ENCODE results near the gene C11orf16. TPM values are rescaled to one million over a fixed set of nuclear protein-coding genes. Genes with fewer than 3 reads are reported as not detected.
A peak's percentile ranks its signal among the peaks of the same experiment; 100 is the strongest.

C11orf16 gene
- total and polyA plus RNA-seq, 2 of the 8 experiments (the other 6 are each of a cell fraction or from before 2014, with no cell fraction given) = 0.08 TPM; not detected in 1

DNA sequence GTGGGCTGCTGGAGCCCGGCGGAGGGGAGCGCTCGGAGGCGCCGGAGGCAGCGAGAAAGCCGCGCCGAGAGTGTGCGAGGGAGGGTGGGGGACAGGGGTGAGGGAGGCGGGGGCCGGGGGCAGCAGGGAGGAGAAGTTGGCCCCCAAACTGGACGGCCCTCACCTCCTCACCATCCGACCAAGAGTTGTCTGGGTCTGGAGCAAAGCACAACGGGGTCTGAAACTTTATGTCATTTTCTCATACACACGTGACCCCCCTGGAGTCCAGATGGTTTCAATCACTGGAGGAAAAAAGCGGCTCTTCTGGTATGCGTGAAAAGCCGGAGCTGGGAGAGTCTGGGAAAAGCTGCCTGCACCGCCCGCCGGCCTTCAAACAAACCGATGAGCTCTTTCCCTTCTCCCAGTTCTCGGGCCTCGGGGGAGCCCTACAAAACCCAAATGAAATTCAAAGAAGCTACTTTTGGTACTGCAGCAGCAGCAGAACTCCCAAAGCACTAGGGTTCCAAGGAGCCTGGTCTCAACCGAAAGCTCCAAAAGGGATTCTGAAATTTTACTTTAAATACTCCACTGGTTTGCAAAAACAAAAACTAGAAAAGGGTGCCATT is 61.5 kb downstream of the C11orf16 start:
- Histone ChIP-seq H3K9ac (replicated peaks in 1 of 4; ENCODE audit: extremely low read depth in 1 of 4, low read depth in 3 of 4, low read length in 3 of 4) (peak overlapping the region in 3 of 4 experiments; percentile 48 to 70 (median 55); a peak in 3 of 7 replicates), H2BK15ac (ENCODE audit: low read length) (no peak overlapping the region), H3K4me2 (ENCODE audit: insufficient read depth in 1 of 2, low read depth in 2 of 2, low read length in 2 of 2) (peak overlapping the region; percentile 67 to 82), H3K36me3 (ENCODE audit: control insufficient read depth in 2 of 4, insufficient read depth in 4 of 4, low read length in 3 of 4) (no peaks in the 10 kb centered on the region), H3K27ac (ENCODE audit: low read depth, low read length) (no peak overlapping the region), H3K23ac (ENCODE audit: insufficient read length) (no peak overlapping the region), H2BK5ac (ENCODE audit: low read depth, low read length) (no peak overlapping the region), H3K27me3 (replicated peaks in 1 of 4; ENCODE audit: control insufficient read depth in 3 of 4, extremely low read depth in 1 of 4, insufficient read depth in 3 of 4, low read length in 3 of 4) (no peaks in the 10 kb centered on the region), H4K91ac (replicated peaks; ENCODE audit: insufficient read length, low read length) (no peak overlapping the region), H3K56ac (replicated peaks; ENCODE audit: insufficient read length, low read depth, low read length) (no peak overlapping the region), H3K4me1 (replicated peaks in 1 of 4; ENCODE audit: control insufficient read depth in 3 of 4, insufficient read depth in 4 of 4, low read length in 3 of 4) (peaks cover 0 to 7% (median 0%) of the 10 kb centered on the region in 4 experiments; a peak in 3 of 7 replicates), H3K4ac (replicated peaks; ENCODE audit: insufficient read length, low read depth, low read length) (no peak overlapping the region), H3K18ac (ENCODE audit: extremely low read depth, low read length) (peak overlapping the region; percentile 48; the same call in 1 of the 2 replicates), H3K4me3 (ENCODE audit: extremely low read depth in 1 of 4, insufficient read depth in 2 of 4, low read depth in 3 of 4, low read length in 4 of 4) (peak overlapping the region; percentile 57 to 86 (median 69)), H4K5ac (ENCODE audit: insufficient read length, low read depth, low read length) (no peak overlapping the region), H4K8ac (ENCODE audit: extremely low read depth, insufficient read depth, low read length) (peak overlapping the region; percentile 82; the same call in 1 of the 2 replicates), H2BK120ac (replicated peaks; ENCODE audit: low read depth, low read length) (no peak overlapping the region), H3K14ac (ENCODE audit: insufficient read length) (no peak overlapping the region), H3K23me2 (ENCODE audit: low read depth, low read length) (peaks cover 5% of the 10 kb centered on the region; the same call in 1 of the 2 replicates), H3K79me2 (ENCODE audit: control insufficient read depth in 1 of 2, insufficient read depth in 2 of 2, low read length in 2 of 2) (no peaks in the 10 kb centered on the region), H4K20me1 (replicated peaks in 1 of 2; ENCODE audit: control insufficient read depth in 1 of 2, insufficient read depth in 2 of 2, low read length in 2 of 2) (no peaks in the 10 kb centered on the region), H3K9me3 (ENCODE audit: insufficient read depth in 2 of 2, low read depth in 1 of 2, low read length in 1 of 2) (no peaks in the 10 kb centered on the region), H2AK5ac (ENCODE audit: low read depth, low read length) (no peak overlapping the region), H3K79me1 (ENCODE audit: low read depth, low read length) (no peaks in the 10 kb centered on the region), H2AFZ (ENCODE audit: low read length) (no peak overlapping the region), H2BK12ac (ENCODE audit: low read depth, low read length) (no peak overlapping the region), H2BK20ac (ENCODE audit: low read length) (no peak overlapping the region)
- TF ChIP-seq SIN3A (conservative IDR thresholded peaks at IDR 0.05 in 1 of 2, IDR thresholded peaks at IDR 0.05 in 1 of 2; ENCODE audit: low read depth in 1 of 2, low read length in 2 of 2) = 0 out of 4 replicates have a peak, but pooled peaks of 1 of the 2 experiments have one; percentile 27
- no peak for TF ChIP-seq GABPA (IDR thresholded peaks at IDR 0.05; ENCODE audit: borderline replicate concordance, insufficient read depth, low read length)
- TF ChIP-seq RBBP5 (IDR thresholded peaks at IDR 0.05; ENCODE audit: borderline replicate concordance, low read depth, low read length) = 0 out of 2 replicates have a peak, but pooled peaks have one; percentile 4
- 0 out of 2 replicates have a peak, but pooled peaks have one; percentile 34 for TF ChIP-seq TCF12 (IDR thresholded peaks at IDR 0.05; ENCODE audit: low read depth, low read length)
- WGBS, 2 experiments (ENCODE audit: extremely low coverage in 1 of 2, insufficient coverage in 1 of 2, insufficient read length in 1 of 2, insufficient replicate concordance in 2 of 2, low coverage in 1 of 2, low lambda C conversion rate in 2 of 2, missing lambda C conversion rate in 1 of 2) = 6% methylated on average over 13 of the region's 27 CpGs; no CpG with 5 or more reads in 1 of the 2 experiments
- peak; percentile 24 for FAIRE-seq
- POLR2A ChIA-PET (ENCODE audit: partially characterized antibody) = interaction anchor here (0.9 to 2.5 kb wide), 6 partner anchors 8 to 188 kb away, joined by 3 to 13 read pairs (median 6); no protein-coding TSS in a partner anchor
- CTCF ChIA-PET (ENCODE audit: partially characterized antibody) = interaction anchor here (0.7 to 1.7 kb wide), 7 partner anchors 12 to 89 kb away, joined by 3 to 4 read pairs (median 3); no protein-coding TSS in a partner anchor
- DNase-seq (ENCODE audit: low read depth in 1 of 2, low spot score in 2 of 2) = peak in 1 of 2 experiments; percentile 66
